ENCODE results near the gene CCKAR.

The CCKAR gene

DNA sequence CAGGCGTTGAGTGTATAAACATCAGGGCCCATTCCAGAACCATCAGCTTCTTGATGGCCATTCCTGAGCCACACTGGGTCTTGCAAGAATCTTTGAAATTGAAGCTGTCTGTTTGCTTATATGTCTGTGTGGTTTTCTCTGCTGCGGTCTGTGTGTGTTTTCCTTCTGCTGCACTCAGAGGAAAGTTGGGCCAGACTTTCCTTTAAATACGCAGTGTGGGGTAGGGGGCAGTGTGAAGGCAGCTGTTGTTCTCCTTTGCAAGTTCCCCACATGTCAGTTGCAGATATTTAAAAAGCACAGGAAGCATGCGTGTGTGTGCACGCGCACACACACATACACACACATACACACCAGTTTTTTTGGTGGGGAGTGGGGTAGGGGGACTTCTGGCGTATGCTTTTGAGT is 32.1 kb downstream of the CCKAR start:
- DNase-seq: no peak

DNA sequence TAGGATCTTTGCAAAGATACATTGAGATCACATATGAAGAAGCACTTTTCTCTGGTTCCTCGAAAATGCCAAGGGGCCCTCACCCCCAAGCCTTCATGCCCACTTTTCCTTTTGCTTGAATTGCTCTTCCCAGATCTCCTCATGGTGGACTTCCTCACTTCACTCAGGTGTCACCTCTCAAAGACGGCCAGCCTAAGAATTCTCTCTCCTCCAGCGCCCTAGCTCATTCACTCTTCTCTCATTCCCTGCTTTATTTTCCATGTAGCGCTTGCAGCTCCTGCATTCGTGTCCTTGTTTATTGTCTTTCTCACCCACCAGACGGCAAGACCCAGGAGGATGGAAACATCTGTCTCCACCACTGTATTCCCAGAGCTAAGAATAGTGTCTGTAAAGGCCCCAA is 32.9 kb downstream of the CCKAR start:
- no peak for DNase-seq

DNA sequence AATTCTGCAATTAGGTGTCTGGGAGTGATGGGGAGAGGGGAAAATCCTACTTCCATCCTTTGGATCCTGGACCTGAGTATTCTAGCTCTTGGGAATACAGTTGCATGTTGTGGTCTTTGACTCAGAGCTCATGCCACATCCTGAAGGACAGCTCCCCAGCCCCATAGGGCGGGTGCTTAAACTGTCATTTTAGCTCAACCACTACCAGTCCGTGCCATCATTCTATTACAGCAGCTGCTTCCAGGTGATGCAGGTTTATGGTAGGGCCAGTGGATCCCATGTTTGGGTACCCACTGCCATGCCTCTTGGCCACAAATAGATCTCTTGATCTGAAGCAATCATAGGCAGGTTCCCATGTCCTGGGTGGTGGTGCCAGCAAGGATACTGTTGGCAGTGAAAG is 34.7 kb downstream of the CCKAR start:
- DNase-seq: no peak

DNA sequence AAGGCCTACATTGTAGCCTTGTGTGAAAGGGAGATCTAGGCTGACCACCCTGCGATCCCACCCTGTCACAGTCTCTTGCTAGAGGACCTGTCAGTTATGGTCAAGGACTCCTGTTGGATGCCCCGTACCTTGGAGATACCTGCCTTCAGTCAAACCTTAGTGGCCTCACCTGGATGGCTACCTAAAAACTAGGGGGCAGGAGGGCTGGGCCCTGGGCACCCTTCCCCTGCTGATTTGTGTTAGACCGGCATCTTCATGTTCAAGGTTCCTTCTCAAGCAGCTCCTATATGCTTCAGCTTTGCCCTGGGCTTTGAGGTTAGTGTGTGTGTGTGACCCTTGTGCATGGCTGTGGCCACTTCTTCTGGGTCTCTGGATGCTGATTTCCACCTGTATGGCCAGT is 35.3 kb downstream of the CCKAR start:
- no peak for DNase-seq

DNA sequence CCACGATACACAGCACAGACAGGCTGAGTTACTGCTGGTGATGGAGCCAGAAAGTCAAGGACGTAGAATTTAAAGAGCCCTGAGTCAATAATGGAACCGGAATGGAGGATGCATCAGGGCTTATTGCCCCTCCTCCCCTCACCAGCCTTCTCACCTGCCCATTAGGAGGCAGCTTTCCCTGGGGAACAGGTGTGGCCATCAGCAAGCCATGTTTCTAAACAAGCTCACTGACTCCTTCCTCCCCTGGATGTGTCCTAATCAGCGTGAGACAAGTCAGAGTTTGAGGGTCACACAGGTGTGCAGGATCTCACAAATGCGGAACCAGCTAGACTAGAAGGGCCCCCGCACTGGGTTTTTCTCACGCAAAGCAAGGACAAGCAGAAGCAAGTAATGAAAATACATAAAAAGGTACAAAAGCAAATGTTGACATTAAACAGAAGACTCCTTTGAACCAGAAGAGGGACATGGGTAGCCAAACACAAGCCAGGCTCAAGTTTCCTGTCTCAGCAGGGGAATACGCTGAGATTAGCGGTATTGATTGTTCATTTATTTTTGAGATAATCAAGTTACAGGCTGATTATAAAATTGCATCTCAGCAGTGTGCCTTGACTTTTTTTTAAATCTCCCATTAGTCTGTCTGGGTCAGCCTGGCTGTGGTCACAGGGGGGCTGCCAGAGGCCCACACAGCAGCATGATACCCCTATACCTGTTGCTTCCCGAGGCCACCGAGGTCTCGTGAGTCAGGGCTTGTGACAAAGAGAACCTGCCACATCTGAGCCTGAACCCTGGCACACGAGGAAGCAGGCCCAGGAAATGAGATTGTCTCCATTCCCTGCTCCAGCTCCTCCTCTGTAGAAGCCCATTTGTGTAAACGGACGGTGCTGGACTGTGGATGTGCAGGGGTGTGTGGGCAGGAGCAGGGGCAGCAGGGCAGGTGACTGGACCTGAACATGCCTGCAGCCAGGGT is 37.4 kb downstream of the CCKAR start:
- DNase-seq: no peak

DNA sequence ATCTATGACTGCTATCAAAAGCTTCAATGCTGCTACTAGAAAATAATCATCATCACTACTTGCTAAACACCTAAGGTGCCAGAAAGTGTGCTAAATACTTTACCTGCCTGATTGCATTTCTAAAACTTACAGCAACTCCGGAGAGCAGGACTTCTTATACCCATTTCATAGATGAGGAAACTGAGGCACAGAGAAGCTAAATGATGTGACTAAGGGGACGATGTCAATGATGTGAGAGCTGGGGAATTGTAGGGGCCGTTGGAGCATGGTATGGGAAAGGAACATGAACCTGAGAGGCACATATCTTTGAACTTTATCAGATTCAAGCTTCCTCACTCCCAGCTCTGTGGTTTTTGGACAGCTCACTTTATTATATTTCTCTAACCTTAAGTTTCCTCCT is 38.7 kb downstream of the CCKAR start:
- no peak for DNase-seq

DNA sequence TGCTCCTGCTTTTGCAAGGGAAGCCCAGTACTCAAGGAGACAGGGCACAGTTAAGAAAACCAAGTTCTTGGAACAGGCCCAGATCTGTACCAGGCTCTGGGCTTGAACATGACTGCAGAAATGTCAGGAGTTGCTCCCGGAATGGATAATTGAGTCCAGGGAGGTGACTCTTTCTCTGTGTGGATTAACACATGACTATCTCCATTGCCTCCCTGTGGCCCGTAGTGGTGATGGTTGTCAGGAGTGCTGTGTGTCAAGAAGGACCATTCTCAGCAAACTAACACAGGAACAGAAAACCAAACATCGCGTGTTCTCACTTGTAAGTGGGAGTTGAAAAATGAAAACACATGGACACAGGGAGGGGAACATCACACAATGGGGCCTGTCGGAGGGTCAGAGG is 39.9 kb downstream of the CCKAR start:
- no peak for DNase-seq

DNA sequence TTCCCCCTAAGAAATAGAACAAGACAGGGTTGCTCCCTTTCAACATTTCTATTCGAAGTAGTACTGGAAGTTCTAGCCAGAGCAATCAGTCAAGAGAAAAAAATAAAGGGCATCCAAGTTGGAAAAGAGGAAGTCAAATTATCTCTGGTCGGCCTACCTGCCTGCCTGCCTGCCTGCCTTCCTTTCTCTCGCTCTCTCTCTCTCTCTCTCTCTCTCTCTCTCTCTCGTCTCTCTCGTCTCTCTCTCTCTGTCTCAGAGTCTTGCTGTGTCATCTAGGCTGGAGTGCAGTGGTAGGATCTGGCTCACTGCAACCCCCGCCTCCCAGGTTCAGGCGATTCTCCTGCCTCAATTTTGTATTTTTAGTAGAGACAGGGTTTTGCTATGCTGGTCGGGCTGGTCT is 42.9 kb downstream of the CCKAR start:
- DNase-seq: no peak

DNA sequence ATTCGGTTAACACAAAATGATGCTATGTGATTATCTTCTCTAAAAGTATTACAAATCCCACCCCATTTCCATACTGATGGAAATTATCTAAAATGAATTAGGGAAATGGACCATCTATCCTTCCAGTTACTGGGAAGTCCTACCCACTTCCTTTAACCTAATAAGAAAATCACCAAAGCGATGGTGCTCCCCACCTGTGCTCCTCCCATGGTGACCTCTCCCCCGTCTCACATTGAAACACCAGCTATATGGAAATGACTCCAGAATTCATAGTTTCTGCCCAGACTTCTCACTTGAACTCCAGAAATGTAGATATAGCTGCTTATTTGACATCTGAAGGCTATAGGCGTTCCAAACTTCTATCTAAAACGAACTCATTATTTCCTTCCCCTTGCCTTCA is 48.5 kb downstream of the CCKAR start:
- DNase-seq: no peak

DNA sequence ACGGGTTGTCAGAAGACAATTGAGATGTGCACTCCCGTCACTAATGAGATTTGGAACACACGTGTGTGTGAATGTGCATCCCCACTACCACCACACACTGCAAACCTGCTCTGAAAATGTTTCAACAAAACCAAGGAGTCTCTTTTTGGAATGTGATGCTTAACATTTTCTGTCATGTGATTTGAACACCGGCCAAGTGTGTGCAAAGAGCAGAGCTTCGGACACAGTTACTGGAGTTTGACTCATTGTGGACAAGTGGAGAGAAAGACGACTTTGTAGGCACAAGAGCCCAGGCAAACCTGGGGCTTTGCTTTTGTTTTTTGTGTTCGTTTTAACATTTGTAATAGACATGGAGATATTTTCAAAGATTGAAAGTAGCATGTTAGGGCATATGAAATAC is 49.2 kb downstream of the CCKAR start:
- DNase-seq: no peak

DNA sequence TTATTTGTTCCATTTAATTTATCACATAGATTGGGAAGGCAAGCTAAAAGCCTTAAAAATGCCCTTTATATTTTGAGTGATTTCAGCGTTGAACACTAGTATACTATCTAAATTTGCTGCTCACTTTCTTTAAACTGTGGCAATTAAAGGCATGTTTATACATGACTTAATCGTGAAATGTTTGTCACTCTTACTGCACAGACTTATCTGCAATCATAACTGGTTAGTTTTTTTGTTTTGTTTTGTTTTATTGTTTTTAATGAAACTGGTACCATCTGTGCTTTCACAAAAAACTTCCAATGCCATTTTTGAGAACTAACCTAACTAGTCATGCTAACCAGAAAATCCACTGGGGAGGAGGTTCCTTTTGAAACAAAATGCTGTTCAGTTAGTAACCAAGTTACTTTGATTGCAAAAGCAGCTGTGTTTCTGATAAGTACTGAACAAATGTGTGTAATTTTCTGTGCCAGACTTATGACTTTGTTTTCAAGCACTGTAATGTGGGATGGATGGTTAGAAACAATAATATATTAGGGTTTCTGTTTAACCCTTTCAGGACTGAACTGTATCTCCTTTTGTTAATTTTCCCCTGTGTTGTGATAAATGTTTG is 56.1 kb downstream of the CCKAR start:
- DNase-seq: no peak

DNA sequence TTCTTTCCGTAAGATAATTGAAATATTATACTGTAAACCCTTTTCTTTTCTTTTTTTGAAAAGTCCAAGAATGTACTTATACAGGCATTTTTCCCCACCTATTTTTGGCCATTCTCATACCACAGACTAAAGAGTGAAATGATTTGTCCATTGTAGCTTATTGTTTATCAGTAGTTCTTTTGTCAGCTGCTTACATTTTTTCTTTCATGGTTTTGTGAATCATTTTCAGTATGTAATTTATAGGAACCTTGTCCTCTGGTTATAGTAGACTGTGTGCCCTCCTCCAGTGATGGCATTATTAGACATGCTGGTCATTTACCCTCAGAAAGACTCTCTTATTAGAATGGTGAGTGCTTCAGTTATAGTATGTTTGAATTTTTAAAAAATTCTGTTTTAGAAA is 56.7 kb downstream of the CCKAR start:
- no peak for DNase-seq

DNA sequence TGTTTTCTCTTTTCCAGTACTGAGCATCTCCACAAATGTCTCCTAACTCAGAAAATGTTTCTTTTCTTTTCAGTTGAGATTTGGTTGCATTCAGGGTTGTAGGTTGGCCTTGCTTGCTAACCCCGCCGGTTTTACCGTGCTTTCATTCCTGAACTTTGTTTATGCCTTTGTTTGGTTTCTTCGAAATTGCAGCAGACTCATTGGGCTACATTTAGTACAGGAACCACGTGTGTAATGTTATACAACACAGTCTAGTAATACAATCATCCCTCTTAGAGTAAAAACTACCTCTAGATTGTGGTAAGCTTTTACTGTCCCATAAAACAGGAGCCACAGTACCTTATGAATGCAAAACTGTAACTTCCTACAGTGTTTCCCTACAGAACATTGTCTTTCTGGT is 57.9 kb downstream of the CCKAR start:
- DNase-seq: no peak

DNA sequence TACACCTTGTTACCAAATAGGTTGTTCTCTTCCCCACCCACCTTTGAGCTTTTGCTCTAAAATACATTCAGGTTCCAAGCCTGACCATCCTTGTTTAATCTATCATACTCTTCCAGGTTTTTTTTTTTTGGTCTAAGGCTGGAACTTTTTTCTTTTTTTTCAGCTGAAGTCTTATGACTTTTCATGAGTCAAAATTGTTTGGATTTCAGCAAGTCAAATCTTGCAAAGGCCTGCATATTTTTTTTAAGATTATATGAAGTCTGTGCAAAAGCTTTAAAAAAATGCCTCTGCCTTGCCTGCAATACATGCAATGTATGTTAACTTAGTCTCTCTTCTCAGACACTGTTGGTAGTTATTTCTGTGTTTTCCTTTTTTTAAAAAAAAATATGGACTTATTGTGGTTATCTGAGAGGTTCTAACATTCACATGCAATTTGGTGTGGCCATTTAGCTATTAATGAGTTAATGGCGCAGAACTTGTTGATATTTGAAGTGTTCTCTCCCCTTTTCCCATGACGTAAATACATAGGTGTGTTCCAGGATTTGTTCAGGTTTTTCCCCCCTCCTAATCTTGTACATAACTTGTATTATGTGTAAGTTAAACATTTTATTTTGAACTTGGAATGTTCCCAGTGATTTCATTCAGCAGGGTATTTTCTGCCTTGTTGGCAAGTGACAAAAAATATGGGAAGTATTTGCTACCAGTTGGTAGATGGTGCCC is 58.7 kb downstream of the CCKAR start:
- DNase-seq: no peak
